EL (cell line): ENCODE measurements around the gene CDYL2.
"Not testable (repeated sequence)": the region's sequence is repeated elsewhere in the genome, so short reads cannot be mapped to it uniquely, and the experiment has no call there.

Experiments
- DNase-seq: peaks from one replicate; pipeline ENCODE4 v3.0.0-alpha.2; 2016

CDYL2 gene

DNA sequence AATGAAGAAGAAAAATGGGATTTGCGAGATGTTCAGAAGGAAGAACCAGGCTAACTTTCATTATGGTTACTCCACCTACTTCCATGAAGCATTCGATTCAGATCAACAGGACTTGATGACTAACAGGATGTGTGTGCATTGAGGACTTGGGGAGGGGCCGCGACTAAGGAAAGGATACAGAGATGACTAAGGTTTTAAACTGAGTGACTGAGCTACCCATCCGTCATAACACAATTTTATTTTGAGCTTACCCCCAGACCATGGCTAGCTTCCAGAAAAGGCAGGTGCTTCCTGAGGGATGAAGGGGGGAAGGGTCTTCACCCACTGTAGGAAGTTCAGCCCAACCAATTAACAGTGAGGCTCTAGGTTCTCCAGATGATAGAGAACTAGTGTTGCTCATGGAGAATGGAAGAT lies 2.5 kb upstream of the CDYL2 start:
- peak; percentile 73 for DNase-seq

DNA sequence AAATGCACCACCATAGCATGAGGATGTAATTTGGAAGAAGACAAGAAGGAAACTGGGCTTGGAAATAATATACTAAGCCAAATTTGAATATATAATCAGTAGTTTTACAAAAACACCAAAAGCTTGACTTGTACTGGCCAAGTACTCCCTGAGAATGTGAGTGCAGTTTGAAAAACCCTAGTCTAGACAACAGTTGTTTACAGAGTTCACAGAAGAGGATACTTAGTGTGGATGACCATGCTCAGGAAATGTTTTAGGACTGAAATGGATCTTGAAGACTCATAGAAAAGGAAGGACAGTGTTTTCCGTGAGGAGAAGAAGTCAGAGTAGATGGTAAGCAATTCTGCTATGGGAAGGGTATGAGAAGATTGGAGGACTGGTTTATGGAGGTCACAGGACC lies 1.9 kb upstream of the CDYL2 start:
- no peak for DNase-seq

DNA sequence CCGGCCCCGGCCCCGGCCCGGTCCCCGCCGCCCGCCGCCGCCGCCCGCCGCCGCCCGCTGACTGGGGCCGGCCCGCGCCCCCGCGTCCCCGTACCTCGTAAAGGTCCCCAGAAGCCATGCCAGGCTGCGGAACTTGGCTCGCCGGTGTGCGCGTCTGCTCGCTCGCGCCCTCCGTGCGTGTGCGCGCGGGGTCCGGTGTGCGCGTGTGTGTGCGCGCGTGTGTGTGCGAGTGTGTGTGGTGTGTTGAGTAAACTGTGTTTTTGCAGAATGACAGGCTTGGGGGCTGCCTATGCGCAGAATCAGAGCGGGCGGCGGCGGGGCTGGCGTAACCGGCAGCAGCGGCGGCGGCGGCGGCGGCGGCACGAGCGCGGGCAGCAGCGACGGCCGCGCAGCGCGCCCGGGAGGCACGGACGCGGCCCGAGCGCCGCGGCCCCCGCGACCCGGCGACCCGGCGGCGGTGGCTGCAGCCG lies 307 bp downstream of the CDYL2 start:
- peak; percentile 35 for DNase-seq

DNA sequence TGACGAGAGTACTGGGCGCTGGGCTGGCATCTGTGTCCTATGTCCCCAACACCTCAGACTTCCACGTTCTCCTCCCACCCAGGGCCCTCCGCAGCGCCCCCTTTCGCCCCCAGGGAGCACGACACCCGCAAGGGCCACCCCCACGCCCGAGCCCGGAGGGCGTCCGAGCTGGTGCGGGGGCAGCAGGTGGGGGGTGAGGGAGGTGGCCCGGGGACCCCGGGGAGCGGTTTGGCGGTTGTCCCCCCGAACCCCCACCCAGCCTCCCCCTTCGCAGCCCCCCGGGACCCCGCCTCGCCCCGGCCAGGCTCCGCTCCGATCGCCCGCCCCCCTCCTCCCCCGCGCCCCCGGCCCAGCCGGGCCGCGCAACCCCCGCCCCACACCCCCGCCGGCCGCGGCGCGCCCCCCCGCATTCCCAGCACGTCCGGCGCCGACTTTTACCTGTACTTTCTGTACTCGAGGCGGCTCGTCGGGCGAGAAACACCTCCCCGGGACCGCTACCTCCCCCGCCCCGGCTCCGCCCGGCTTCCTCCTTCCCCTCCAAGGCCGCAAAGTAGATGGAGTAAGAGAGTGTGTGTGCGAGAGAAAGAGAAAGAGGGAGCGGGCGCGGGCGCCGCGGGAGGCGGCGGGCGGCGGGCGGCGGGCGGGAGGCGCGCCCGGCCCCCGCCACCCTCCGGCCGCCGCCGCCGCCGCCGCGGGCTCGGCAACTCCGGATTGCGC lies 901 bp downstream of the CDYL2 start:
- DNase-seq, result peak; percentile 18

DNA sequence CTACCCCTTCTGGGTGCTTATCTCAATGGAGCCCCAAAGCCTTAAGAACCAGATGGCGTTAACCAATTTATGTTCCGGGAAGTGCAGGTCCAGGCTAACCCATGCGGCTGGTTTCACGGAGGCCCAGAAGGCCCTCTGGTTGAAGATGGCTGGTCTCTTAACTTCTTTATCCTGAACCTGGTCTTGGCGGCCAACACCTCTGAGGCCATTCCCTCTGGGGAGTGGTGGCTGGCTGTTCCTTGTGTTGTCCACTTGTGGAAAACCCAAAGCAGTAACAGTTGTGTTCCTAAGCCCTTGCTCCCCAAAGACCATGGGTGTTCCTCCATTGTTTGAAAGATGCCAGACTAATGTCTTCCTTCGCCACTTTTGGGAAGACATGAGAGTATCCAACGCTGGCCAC lies 1.5 kb downstream of the CDYL2 start:
- no peak for DNase-seq

DNA sequence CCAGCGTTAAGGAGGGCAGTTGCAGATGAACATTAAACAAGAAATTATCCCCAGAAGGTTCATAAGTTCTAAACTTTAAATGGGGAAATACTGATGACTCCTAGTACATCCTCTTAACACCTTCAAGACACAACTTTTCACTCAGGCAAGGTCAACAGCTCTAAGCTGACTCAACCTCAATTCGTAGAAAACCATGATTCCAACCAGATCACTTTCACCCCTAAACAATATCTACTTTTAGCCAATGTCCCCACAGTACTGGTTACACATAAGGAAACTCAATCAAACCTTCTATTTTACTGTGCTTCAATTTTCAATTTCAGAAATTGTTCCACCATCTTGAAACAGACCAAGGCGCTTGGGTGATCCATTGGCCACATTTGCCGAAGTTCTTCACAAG lies 2.3 kb downstream of the CDYL2 start:
- DNase-seq, result no peak

DNA sequence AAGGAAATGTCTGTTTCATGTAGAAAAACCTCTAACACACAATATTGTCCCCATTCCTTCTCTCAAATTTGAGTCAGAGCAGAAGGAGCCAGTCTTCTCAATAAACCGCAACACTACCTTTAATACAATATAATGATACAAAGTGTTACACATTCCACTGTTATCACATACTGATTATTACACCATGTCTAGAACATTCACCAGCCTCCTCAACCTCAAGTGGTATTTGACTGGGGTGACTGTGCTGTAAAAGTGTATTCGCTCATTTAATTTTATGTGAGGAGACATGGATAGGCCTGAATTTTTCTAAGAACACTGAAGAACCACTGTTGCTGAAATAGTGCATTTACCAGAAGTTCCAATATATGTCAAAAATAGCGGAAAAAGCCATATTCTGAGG lies 10.3 kb downstream of the CDYL2 start:
- no peak for DNase-seq

DNA sequence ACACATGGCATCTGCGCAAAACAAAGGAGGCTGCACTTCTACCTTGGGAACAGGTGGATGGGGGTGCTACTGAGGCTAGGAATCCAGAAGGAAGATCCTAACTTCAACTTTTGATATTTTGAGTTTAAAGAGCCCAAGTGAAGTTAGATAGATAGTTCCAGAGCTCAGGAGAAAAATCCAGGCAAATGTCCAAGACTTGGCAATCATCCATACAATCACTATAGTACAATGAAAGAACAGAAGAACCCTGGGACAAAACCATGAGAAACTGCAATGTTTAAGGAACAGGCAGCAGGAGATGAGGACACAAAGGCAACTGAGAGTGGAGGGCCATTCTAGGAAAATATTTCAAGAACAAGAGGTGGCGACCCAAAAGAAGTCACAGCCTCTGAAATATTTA lies 12.4 kb downstream of the CDYL2 start:
- no peak for DNase-seq

DNA sequence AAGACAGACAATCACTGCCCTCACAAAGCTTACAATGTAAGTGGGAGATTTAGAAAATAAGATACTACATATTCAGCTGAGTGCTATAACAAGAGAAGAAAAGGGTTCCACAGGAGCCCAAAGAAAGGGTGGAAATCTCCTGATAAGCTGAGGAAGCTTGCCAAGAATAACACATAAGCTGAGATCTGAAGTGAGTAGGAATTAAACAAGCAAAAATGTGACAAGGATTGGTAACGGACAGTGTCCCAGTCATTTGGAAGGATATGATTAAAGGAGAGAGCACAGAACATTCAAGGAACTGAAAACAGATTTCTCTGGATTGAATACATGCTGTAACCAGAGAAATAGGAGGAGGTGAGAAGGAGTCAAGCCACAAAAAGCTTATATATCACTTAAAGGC lies 13.0 kb downstream of the CDYL2 start:
- DNase-seq, result no peak

DNA sequence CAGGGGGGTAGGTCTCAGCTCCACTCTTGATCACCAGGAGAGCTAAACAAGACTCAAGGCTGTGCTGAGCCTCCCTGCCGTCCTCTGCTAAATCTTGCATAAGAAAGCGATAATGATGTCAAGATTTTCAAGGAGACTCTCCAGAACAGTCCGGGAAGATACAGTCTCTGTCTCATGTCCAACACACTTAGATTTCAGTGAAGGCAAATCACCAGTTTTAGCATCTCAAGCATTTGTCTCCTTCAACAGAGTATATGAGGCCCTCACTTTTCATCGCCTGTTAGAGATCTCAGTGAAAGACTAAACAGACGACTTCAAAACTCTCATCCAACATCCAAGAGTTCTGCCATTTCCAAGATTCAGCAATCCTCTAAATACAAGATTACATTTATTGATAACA lies 13.6 kb downstream of the CDYL2 start:
- DNase-seq, result no peak

DNA sequence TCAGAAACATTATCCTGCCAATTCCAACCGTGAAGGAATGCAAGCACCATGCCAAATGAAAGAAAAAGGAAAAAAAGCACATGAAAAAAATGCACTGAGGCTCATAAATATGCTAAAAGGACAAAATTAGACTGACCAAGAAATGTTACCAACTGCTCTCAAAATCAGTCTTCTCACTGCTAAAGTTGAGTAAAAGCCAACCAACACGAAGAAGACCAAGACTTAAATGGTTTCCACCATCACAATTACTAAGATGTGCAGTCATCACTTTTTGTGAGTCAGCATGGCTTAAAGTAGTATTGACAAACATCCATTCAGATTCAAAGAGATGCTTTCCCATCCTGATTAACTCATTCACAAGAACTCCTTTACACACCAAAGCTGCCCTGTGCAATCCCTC lies 16.4 kb downstream of the CDYL2 start:
- no peak for DNase-seq

DNA sequence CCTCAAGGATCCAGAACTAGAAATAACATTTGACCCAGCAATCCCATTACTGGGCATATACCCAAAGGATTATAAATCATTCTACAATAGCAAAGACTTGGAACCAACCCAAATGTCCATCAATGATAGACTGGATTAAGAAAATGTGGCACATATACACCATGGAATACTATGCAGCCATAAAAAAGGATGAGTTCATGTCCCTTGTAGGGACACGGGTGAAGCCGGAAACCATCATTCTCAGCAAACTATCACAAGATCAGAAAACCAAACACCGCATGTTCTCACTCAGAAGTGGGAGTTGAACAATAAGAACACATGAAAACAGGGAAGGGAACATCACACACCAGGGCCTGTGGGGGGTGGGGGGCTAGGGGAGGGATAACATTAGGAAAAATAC lies 17.8 kb downstream of the CDYL2 start:
- DNase-seq, result not testable (repeated sequence)

DNA sequence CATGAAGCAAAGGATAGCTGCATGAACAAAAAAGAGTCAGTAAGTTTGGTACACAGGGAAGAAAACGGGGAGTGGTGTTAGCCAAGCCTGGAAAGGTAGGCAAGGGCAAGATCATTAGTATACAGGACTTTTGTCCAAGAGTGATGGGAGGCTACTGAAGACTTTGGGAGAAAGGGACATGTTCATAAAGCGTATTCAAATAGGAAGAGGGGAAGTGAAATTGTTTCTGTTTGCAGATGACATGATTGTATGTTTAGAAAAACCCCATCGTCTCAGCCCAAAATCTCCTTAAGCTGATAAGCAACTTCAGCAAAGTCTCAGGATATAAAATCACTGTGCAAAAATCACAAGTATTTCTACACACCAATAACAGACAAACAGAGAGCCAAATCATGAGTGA lies 19.4 kb downstream of the CDYL2 start:
- no peak for DNase-seq

DNA sequence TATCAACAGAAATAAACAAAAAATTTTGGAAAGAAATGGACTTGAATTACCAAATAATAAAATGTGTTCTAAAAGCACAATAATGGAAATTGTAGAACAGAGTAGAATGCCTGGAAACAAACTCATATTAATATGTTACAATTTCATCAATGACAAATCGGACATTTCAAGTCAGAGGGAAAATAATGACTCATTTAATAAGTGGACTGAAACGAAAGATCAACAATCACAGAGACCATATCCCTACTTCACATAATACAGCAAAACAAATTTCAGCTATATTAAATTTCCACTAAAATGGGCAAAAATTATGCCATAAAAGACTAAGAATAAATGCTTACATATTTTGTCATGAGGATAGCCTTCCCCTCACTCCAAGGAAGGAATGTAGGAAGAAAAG lies 25.7 kb downstream of the CDYL2 start:
- DNase-seq, result no peak

DNA sequence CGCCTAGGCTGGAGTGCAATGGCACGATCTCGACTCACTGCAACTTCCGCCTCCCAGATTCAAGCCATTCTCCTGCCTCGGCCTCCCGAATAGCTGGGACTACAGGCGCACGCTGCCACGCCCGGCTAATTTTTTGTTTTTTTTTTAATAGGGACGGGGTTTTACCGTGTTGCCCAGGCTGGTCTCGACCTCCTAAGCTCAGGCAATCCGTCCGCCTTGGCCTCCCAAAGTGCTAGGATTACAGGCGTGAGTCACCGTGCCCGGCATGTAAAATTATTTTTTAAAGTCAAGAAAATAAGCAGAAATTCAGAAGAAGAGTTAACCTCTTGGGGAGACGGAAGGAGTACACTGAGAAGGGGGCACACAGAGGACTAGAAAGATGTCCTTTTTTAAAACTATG lies 27.5 kb downstream of the CDYL2 start:
- no peak for DNase-seq

DNA sequence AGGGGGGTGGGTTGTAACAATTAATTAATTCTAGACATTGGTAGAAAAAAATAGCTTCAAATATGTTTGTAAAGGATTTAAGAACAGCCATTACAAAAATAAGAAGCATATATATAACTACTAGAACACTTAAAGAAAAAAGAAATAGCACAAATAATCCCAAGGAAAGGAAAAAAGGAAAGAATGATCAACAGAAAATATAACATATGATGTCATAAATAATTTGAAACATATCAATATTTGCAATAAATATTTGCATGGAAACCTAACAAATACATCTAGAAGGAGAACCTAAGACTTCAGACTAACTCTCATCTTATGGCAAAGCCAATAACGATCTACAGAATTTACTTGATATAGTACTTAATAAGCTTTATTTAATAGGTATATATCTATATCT lies 28.9 kb downstream of the CDYL2 start:
- DNase-seq, result no peak

DNA sequence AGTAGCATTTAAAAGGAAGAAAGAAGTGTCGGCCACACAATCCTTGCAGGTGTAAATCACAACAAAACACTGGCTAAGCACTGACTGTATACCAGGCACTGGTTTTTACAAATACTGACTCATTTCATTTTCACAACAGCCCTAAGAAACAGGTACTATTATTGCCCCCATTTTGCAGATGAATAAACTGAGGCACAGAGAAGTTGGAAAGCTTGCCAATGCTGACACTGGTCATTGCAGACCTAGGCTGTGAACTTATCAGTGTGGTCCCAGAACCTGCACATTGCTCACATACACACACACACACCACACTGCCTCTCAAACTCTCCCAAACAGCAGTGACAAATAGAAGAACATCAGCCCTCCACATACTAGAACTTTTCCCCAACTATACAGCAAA lies 37.6 kb downstream of the CDYL2 start:
- no peak for DNase-seq

DNA sequence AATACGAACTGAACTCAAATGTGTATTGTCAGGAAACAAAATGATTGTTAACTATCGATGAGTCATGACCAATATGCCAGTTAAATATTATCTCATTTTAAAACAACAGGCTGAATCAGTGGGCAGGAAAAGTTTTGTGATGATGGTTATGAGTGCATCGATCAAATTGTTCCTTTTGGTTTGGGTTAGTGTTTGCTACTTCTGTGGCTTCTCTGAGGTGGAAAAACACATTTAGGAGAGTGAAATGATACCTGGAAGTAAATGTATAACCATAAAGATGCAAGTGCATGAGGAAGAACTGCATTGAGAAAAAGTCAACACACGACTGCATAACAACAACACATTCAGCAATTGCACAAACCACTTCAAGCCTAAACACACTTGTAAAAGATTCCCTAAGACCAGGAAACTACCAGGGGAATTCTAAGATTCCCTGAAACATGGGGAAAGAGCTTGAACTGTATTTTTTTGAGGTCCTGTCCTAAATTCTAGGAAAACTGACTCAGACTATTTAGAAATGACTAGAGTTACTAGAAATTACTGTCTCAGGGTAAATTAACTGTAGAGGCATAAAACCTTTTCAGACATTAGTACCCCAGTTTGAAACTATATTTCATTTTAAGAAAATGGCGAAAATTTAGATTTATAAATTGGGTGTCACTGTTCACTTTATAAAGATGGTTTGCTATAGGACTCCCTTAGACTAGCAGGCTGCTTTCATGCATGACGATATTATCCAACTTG lies 44.8 kb downstream of the CDYL2 start:
- DNase-seq, result no peak

DNA sequence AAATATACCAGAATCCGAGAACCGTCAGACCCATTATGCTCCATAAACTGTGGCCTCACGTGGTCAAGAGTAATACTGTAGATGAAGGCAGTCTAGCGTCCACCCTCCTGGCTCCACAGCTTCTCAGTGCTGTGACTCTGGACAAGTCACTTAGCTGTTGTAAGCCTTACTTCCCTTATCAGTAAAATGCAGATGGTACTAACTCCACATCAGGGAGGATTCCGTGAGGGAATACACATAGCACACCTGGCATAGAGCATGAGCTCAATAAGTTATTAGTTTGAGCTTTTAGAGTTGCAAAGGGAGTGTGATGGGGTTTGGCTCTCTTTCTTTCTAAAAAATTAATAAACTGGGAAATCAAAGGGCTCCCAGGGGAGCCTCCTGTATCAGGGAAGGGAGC lies 49.9 kb downstream of the CDYL2 start:
- DNase-seq, result no peak

DNA sequence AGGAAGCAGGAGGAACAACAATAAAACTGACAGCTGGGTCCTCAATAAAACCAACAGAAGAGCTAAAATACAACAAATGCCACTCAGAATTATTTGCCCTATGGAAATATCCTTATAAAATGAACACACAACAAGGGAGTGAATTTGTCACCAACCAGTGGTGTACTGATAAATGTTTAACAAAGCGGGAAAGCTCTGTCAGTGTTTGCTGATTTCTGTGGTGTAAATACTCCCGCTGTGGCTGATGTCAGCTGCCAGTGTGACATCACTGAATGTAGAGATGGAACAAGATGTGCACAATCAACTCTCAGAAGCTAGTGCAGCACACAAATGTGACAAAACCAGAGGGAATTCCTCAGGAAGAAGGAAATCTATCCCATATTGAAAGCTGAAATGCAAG lies 51.9 kb downstream of the CDYL2 start:
- no peak for DNase-seq

DNA sequence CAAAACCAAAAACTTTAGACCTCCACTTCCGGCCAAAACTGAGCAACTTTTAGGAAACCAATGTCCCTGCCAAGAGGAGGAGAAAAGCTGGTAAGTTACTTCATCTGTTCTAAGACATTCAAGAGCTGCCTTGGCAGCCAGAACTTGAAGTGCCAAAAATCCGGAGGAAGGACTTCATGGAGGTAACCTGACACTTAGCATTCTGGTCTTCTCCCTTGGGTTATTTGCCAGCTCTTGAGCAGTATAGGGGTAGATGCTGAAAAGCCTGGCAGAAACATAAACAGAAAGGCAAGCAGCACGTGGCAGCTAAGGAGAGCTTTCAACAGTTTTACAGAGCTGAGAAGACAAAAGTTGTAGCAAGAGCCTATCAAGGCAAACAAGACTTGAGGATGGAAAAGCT lies 53.2 kb downstream of the CDYL2 start:
- peak; percentile 2 for DNase-seq

DNA sequence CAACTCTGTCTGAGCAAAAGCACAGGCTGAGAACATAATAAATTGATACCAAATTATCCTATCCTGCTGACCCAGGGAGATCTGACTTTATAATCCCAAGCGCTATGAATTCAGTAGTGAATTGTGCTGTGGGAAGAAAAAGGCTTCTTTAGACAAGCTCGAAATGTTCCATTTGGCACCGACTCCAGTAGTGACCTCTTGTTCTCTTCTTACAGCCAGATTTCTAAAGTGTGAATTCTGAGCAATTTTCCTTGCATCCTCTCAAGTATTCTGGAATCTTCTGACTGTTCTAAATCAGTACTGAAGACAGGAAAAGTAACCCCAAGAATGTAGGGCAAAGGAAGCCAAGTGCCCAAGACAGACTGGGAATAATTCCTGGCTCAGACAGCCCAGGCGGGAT lies 58.2 kb downstream of the CDYL2 start:
- no peak for DNase-seq

DNA sequence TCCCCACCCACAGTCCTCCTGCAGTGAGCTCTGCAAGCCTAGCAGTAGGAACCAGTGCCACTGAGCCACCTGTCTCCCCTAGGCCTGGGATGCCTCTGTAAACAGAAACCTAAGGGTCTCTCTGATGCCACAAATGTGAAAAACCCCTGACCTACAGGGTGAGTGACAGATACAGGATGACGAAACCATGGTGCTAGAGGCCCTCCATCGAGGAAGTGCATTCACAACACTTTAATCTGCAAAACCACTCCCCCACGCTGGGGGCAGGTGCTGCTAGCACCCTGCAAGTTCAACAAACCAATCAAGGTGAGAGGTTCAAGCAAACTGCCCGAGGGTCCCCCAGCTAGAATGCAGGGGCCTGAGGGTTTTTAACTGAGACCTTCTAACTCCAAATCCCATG lies 59.5 kb downstream of the CDYL2 start:
- no peak for DNase-seq

DNA sequence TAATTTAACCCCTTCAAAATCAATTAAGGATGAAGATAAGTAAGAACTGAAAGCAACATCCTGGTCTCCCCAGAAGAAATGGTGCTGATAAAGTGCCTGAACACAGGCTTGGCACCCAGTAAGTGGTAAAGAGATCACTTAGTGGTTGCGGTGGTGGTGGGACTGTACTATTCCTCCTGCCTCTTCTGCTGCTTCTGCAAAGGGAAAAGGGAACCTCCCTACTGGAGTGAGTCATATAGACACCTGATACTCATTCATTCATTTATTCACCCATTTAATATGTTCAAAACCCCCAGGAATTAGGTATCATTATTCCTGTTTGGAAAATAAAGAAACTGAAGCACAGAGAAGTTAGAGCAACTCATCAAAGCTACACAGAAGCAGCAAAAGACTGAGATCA lies 60.6 kb downstream of the CDYL2 start:
- no peak for DNase-seq

DNA sequence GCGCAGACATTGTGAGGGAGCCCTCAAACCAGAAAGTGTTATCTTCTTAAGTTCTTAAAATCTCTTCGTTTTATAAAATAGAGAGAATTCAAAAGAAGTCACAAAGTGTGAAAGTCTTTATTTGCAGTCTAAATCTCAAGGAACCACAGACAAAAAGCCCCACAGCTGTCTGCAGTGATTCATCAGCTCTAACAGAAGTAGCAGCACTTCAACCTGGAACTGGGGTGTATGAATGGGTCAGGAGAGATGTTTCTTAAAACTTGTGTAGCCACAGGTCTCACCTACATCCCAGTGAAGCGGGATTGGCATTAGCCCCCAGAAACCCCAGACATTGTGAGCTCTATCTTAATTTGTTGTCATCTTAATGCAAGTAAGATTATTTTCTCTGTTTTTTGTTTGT lies 61.1 kb downstream of the CDYL2 start:
- no peak for DNase-seq
